ENCODE measurements around the gene LRRC19.

DNA sequence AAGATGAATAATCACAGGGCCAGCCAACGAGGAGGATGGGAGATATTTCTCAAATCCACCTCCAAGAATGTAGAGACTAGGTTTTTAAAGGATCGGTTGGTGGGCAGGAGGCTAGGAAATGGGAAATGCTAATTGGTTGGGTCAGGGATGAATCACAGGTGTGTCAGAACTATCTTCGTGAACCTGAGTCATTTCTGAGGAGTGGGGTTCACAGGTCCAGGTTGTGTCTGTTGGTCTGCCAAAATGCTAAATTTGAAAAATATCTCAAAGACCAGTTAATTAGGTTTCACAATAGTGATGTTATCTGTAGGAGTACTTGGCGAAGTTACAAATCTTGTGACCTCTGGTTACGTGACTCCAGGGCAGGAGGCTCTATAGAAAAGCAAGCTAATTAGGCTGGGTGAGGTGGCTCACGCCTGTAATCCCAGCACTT is 55.8 kb downstream of the LRRC19 start:
- TF ChIP-seq, protein P1, sequence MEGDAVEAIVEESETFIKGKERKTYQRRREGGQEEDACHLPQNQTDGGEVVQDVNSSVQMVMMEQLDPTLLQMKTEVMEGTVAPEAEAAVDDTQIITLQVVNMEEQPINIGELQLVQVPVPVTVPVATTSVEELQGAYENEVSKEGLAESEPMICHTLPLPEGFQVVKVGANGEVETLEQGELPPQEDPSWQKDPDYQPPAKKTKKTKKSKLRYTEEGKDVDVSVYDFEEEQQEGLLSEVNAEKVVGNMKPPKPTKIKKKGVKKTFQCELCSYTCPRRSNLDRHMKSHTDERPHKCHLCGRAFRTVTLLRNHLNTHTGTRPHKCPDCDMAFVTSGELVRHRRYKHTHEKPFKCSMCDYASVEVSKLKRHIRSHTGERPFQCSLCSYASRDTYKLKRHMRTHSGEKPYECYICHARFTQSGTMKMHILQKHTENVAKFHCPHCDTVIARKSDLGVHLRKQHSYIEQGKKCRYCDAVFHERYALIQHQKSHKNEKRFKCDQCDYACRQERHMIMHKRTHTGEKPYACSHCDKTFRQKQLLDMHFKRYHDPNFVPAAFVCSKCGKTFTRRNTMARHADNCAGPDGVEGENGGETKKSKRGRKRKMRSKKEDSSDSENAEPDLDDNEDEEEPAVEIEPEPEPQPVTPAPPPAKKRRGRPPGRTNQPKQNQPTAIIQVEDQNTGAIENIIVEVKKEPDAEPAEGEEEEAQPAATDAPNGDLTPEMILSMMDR (IDR thresholded peaks at IDR 0.05): no peak
- no peak for TF ChIP-seq EZH2 (IDR thresholded peaks at IDR 0.05; ENCODE audit: borderline replicate concordance, insufficient read depth, low read depth, low read length, poor library complexity, severe bottlenecking)
